ENCODE data around the gene SLC25A22. TPM values are rescaled to one million over a fixed set of nuclear protein-coding genes. Genes with fewer than 3 reads are reported as not detected.
A peak's percentile ranks its signal among the peaks of the same experiment; 100 is the strongest.

SLC25A22 gene
- total RNA-seq, 4 donors from 2014 or later, result 7.5 to 21.9 (median 12.7) TPM

DNA sequence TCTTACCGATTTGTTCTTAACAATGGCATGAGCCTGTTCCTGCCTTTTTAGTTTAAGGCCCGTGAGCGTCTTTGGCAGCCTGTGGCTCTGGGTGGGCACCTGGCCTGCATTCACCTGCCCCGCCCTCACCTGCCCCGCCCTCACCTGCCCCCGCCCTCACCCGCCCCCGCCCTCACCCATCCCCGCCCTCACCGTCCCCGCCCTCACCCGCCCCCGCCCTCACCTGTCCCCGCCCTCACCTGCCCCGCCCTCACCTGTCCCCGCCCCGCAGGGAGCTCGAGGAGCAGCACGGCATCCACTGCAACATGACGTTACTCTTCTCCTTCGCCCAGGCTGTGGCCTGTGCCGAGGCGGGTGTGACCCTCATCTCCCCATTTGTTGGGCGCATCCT is 35.0 kb downstream of the SLC25A22 start:
- no peak for ATAC-seq (ENCODE audit: low FRiP score)
- TF ChIP-seq, protein P1, sequence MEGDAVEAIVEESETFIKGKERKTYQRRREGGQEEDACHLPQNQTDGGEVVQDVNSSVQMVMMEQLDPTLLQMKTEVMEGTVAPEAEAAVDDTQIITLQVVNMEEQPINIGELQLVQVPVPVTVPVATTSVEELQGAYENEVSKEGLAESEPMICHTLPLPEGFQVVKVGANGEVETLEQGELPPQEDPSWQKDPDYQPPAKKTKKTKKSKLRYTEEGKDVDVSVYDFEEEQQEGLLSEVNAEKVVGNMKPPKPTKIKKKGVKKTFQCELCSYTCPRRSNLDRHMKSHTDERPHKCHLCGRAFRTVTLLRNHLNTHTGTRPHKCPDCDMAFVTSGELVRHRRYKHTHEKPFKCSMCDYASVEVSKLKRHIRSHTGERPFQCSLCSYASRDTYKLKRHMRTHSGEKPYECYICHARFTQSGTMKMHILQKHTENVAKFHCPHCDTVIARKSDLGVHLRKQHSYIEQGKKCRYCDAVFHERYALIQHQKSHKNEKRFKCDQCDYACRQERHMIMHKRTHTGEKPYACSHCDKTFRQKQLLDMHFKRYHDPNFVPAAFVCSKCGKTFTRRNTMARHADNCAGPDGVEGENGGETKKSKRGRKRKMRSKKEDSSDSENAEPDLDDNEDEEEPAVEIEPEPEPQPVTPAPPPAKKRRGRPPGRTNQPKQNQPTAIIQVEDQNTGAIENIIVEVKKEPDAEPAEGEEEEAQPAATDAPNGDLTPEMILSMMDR (IDR thresholded peaks at IDR 0.05), result no peak
- DNase-seq (ENCODE audit: low spot score), result no peak

DNA sequence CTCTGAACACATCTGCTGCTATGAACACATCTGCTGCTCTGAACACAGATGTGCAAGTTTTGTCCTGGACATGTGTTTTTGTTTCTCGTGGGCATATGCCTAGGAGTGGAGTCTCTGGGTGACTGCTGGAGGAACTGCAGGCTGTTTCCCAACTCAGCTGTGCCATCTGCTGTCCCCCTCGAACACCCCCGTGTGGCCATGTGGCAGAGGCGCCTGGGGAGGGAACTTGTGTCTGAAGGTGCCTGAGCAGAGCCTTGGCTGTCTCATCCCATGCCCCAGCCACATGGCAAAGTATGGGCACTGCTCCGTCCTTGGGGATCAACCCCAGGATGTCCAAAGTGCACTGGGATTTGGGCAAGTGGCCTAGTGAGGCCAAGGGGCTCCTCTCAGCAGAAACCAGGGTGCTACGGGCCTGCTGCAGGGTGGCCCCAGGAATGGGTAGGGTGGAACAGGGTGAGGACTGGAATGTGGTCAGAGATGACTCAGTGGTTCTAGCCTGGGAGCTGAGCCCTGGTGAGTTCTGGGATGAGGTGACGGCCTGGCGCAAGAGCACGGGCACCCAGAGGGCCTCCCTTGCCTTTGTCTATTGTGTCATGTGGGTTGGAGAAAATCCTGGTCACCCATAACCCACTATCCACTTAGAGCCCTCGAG is 35.5 kb downstream of the SLC25A22 start:
- peak; percentile 58 for ATAC-seq (ENCODE audit: low FRiP score)
- TF ChIP-seq, protein P1 (IDR thresholded peaks at IDR 0.05), result no peak
- no peak for DNase-seq (ENCODE audit: low spot score)

DNA sequence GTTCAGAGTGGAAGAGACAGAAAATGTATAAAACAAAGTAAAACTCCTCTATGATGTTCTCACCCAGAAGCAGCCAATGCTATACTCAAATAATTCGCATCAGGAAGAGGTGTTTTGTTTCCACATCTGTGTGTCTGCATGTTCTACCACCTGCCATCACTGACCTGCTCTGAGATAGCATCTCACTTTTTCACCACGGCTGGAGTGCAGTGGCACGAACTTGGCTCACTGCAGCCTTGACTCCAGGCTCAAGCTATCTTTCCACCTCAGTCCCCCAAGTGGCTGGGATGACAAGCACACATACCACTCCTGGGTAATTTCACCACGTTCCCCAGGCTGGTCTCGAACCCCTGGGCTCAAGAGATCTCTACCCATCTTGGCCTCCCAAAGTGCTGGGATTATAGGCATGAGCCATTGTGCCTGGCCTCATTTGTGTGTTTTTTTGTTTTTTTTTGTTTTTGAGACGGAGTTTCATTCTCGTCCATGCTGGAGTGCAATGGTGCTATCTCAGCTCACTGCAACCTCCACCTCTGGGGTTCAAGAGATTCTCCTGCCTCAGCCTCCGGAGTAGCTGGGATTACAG is 36.5 kb downstream of the SLC25A22 start:
- TF ChIP-seq, protein P1 (IDR thresholded peaks at IDR 0.05), result no peak
- no peak for ATAC-seq (ENCODE audit: low FRiP score)
- no peak for DNase-seq (ENCODE audit: low spot score)

DNA sequence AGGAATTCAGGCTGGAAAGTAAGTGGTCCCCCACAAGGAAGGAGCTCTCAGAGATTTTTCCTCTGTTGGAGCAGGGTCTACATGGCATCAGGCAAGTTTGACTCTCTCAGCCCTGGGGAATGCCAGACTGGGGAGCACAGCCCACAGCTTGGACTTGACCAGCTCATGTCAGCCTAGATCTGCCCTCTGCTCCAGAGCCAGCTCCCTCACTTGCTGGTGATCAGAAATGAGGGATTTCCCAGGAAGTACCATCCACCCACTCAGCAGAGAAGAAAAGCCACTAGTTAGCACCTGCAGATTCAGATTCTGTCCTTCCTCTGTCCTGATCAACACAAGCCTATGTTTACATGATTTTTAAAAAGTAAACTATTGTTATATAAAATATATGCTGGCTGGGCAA is 37.8 kb downstream of the SLC25A22 start:
- TF ChIP-seq, protein P1 (IDR thresholded peaks at IDR 0.05), result no peak
- ATAC-seq (ENCODE audit: low FRiP score) (no peak), DNase-seq (ENCODE audit: low spot score) (no peak)

DNA sequence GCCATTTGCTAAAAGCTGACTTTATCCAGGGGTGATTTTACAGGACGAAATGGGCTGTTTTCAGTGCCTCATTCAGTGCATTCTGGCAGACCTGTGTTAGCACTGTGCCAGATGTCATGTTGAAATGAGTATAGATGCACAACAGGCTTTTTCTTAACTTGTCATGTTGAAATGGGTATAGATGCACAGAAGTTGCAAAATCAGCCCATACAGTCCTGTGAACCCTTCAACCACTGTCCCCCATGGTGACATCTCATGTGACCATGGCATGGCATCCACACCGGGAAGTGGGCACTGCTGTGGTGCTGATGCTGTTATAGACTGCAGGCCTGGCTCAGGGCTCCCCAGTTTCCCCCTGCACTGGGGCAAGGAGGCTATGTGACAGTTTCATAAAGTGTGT is 48.4 kb downstream of the SLC25A22 start:
- TF ChIP-seq, protein P1 (IDR thresholded peaks at IDR 0.05), result no peak
- no peak for ATAC-seq (ENCODE audit: low FRiP score)
- no peak for DNase-seq (ENCODE audit: low spot score)

DNA sequence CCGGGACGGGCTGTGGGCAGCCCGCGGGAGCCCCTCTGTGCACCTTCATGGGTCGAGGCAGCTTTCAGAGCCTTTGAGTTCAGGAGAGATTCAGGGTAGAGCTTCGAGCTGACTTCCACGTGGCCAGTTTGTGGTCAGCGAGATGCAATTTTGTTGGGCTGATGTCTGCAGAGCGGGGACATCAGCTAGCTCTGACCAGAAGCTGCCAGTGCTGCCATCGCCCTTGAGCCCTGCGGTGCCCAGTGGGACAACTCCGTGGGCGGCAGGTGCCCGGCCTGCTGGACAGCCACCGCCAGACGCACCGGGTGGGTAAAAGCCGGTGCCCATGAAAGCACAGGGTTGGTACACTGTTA is 50.1 kb downstream of the SLC25A22 start:
- DNase-seq (ENCODE audit: low spot score) (no peak), ATAC-seq (ENCODE audit: low FRiP score) (peak; percentile 15)
- TF ChIP-seq, protein P1 (IDR thresholded peaks at IDR 0.05), result no peak
